Duodenal mucosa (tissue), 2 donors: ENCODE results near the gene KANSL1L.

Source experiments
- H3K27ac ChIP-seq: one replicate; pipeline ENCODE4 v1.7.0; 2013; ENCODE audit warnings: low read depth, low read length
- H3K27me3 ChIP-seq, 2 donors: one replicate each; pipeline ENCODE4 v1.7.0; 2013; ENCODE audit warnings: low read length in 2 of 2, control low read depth in 1 of 2; ENCODE audit not compliant: insufficient read depth in 2 of 2, control insufficient read depth in 1 of 2
- H3K36me3 ChIP-seq, 2 donors: one replicate each; pipeline ENCODE4 v1.7.0; 2013; ENCODE audit warnings: low read length in 2 of 2, control low read depth in 1 of 2; ENCODE audit not compliant: insufficient read depth in 2 of 2, control insufficient read depth in 1 of 2
- H3K4me1 ChIP-seq, 2 donors: one replicate each; pipeline ENCODE4 v1.7.0; 2013; ENCODE audit warnings: low read length in 2 of 2, control low read depth in 1 of 2; ENCODE audit not compliant: insufficient read depth in 2 of 2, control insufficient read depth in 1 of 2
- H3K4me3 ChIP-seq, 2 donors: one replicate each; pipeline ENCODE4 v1.7.0; 2013; ENCODE audit warnings: low read length in 2 of 2, low read depth in 1 of 2
- H3K9ac ChIP-seq, 2 donors: one replicate each; pipeline ENCODE4 v1.7.0; 2013; ENCODE audit warnings: low read length in 2 of 2, low read depth in 1 of 2
- H3K9me3 ChIP-seq, 2 donors: one replicate each; pipeline ENCODE4 v1.7.0; 2013; ENCODE audit warnings: low read length in 2 of 2, control low read depth in 1 of 2; ENCODE audit not compliant: control insufficient read depth in 1 of 2

The KANSL1L gene

DNA sequence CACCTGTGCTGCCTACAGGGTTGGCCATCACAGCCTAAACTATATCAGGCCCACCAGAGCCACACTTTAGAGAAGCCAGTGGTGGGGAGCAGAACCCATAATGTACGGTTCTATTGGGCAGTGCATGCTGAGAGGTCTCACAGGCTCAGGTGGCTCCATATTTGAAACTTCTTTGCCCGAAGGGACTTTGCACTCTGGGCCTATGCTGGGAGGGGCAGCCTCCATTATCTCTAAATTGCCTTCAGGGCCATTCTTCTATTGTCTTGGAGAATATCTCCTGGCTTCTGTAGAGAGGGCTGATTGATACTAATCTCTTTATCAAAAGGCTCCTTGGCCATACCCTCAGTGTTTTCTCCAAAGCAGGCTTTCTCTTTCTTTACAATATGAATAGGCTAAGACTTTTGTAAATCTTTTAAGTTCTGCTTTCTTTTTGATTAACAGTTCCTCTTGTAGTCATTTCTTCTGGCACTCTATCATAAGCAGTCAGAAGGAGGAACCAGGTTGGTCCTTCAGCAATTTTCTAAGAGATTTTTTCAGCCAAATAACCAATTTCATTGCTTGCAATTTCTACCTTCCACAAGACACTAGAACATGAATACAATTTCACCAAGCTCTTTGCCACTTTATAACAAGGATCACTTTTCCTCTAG is 124.2 kb downstream of the KANSL1L start:
- H3K9ac ChIP-seq: no peak overlapping the region
- no peak overlapping the region for H3K4me3 ChIP-seq
- H3K36me3 ChIP-seq: no peaks in the 10 kb centered on the region
- H3K27me3 ChIP-seq: no peaks in the 10 kb centered on the region
- H3K27ac ChIP-seq: no peak overlapping the region
- H3K4me1 ChIP-seq: no peaks in the 10 kb centered on the region
- H3K9me3 ChIP-seq: no peaks in the 10 kb centered on the region

DNA sequence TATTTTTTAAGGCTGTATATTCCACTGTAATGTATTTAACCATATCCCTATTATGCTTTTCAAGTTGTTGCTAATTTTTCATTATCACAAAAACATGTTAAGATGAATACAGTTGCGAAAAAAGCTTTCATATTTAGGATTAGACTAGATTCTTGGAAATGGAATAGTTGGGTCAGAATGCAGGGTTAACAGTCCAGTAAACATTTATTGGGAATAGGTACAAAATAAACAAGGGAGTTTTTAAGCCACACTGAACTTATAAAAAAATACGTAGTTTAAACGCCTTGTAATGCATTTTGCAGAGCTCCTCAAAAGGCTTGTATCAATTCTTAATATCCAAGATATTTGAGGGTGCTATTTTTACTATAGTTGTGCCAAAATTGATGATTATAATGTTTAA is 133.1 kb downstream of the KANSL1L start:
- H3K4me3 ChIP-seq: no peak overlapping the region
- no peaks in the 10 kb centered on the region for H3K9me3 ChIP-seq
- no peak overlapping the region for H3K27ac ChIP-seq
- peaks cover 0 to 3% of the 10 kb centered on the region in 2 donors for H3K36me3 ChIP-seq
- no peak overlapping the region for H3K9ac ChIP-seq
- no peaks in the 10 kb centered on the region for H3K4me1 ChIP-seq
- H3K27me3 ChIP-seq: no peaks in the 10 kb centered on the region

DNA sequence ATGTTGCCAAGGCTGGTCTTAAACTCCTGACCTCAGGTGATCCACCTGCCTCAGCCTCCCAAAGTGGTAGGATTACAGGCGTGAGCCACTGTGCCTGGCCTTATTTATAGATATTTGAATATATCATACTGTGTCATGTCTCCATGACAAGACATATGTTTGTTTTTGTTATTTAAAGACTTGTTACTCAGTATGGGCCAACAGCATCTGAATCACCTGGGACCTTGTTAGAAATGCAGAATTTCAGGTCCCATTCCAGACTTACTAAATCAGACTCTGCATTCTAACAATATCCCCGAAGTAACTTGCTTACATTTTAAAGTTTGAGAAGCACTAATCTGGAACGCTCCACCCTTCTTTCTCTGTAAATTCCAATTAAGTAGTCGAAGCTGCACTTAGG is 135.5 kb downstream of the KANSL1L start:
- no peak overlapping the region for H3K4me3 ChIP-seq

DNA sequence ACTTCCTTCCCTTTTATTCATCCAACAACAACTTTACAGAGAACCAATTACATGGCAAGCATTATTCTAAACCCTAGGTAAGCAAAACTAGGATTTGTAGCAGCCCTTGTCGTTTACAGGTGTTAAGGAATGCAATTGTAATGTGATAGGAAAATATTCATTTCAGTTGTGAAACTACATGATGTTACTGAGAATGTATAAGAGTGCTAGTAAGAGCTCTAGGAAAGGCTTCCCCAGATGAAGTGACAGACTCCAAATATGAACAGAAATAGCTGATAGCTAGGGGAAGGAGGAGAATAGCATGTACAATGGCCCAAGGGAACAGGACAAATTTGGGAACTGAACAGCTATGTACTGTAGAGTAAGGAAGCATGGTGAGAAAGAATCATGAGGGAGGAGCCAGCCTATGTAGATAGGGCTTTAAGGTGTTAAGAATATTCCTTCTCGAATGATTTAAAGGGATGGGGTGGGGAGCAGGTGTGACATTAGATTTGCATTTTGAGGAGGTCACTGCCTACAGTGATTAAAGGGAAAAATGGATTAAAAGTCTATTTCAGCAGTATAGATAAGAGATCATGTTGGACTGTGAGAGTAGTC is 137.0 kb downstream of the KANSL1L start:
- H3K4me3 ChIP-seq: no peak overlapping the region
- H3K36me3 ChIP-seq: peaks cover 0 to 3% of the 10 kb centered on the region in 2 donors
- H3K27me3 ChIP-seq: no peaks in the 10 kb centered on the region
- no peak overlapping the region for H3K9ac ChIP-seq
- H3K9me3 ChIP-seq: no peaks in the 10 kb centered on the region
- no peaks in the 10 kb centered on the region for H3K4me1 ChIP-seq
- no peak overlapping the region for H3K27ac ChIP-seq

More for the DNA sequence above, 135.5 kb downstream of the KANSL1L start:
- no peaks in the 10 kb centered on the region for H3K27me3 ChIP-seq
- H3K36me3 ChIP-seq: peaks cover 0 to 3% of the 10 kb centered on the region in 2 donors
- no peak overlapping the region for H3K9ac ChIP-seq
- no peak overlapping the region for H3K27ac ChIP-seq
- no peaks in the 10 kb centered on the region for H3K9me3 ChIP-seq
- H3K4me1 ChIP-seq: no peaks in the 10 kb centered on the region

DNA sequence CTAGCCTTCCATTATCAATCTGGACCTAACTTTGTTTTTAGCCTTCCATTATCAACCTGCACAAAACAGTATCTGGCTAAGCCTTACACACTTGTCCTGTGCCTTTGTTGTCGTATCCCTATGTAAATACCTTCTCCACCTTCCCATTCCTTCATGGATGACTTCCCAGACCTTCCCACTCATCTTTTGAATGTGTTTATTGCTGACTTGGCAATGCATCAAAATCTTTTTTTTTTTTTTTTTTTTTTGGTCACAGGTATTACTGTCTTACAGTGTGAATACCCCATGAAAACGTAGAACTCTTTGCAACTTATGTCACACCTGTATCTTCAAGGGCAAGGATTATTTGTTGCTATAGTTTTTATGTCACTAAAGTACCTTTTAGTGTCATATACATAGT is 143.0 kb downstream of the KANSL1L start:
- no peaks in the 10 kb centered on the region for H3K27me3 ChIP-seq
- no peaks in the 10 kb centered on the region for H3K9me3 ChIP-seq
- H3K4me1 ChIP-seq: no peaks in the 10 kb centered on the region
- H3K27ac ChIP-seq: no peak overlapping the region
- no peak overlapping the region for H3K4me3 ChIP-seq
- peaks cover 0 to 11% of the 10 kb centered on the region in 2 donors for H3K36me3 ChIP-seq
- no peak overlapping the region for H3K9ac ChIP-seq

DNA sequence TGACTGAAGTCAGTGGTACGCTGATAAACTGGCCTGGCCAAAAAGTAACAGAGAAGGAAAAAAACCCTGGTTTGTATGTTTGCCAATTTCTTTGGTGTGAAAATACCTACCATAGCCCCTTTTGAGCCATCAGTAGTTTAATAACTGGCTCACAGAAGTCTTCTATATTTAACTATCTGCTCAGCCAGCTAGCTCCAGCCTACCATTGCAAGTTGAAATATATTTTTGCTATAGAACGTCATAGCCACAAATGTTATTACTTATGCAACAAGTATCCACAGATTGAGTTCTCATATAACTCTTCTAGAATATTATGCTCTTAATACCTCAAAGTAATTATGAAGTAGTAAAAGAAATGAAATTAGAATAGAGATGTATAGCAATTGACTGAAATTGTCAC is 143.6 kb downstream of the KANSL1L start:
- H3K4me1 ChIP-seq: no peaks in the 10 kb centered on the region
- H3K27ac ChIP-seq: no peak overlapping the region
- no peak overlapping the region for H3K4me3 ChIP-seq
- no peaks in the 10 kb centered on the region for H3K27me3 ChIP-seq
- no peaks in the 10 kb centered on the region for H3K9me3 ChIP-seq
- peaks cover 0 to 16% of the 10 kb centered on the region in 2 donors for H3K36me3 ChIP-seq
- H3K9ac ChIP-seq: no peak overlapping the region

DNA sequence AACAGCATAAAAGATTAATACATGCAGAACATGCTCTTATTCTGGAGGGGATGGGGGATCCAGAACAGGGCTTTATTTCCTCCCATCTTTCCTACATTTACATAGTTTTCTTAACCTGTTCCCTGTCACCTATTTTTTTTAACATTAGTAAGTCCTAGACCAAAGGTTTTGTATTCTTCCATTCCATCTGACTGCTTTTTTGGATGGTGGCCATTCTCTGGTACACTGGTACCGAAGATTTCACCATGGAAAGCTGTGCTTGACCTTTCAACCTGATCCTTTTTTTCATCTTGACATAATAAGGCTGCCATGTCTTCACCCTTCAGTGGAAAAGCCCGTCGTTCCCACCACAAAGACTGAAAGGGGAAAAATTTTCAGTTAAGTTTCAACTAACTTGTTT is 148.4 kb downstream of the KANSL1L start:
- H3K36me3 ChIP-seq: peaks cover 11 to 51% of the 10 kb centered on the region in 2 donors
- no peak overlapping the region for H3K4me3 ChIP-seq
- H3K9me3 ChIP-seq: no peaks in the 10 kb centered on the region
- no peak overlapping the region for H3K27ac ChIP-seq
- H3K4me1 ChIP-seq: no peaks in the 10 kb centered on the region
- no peaks in the 10 kb centered on the region for H3K27me3 ChIP-seq
- no peak overlapping the region for H3K9ac ChIP-seq

DNA sequence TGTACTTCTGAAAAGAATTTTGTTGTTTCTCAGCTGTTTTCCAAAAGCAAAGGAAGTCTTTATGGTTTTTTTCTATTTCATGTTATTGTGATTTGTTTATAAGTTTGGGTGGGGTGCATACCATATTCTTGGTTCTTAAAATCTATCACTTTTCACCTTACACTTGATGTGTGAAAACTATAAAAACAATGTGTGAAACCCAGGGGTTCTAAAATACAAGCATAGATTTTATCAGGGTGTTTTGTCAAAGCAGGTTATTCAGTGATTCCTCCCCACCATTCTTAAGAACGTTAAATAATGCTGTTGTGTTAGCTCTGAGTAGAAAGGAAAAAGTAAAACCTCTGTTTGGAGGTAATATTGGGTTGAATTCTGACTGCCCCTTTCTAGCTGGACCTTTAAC is 151.1 kb downstream of the KANSL1L start:
- H3K27ac ChIP-seq: no peak overlapping the region
- peaks cover 20 to 75% of the 10 kb centered on the region in 2 donors for H3K36me3 ChIP-seq
- no peak overlapping the region for H3K9ac ChIP-seq
- no peaks in the 10 kb centered on the region for H3K27me3 ChIP-seq
- no peak overlapping the region for H3K4me3 ChIP-seq
- H3K9me3 ChIP-seq: no peaks in the 10 kb centered on the region
- no peaks in the 10 kb centered on the region for H3K4me1 ChIP-seq

DNA sequence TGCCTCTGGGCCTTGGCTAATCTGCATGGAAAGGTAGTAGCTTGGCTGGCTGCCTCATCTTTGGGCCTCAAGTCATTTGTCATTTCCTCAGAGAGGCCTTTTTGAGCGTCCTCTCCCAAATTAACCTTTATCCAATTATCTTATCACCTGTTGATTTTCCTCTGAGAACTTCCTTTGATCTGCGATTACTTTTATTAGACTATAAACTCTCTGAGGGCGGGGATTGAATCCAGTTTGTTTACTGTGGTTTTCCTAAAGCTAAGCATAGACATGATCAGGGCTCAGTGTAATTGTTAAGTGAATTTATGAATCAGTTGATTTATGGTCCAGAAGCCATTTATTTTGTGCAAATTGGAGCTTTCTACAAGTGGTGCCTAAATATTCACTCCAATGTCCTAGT is 161.3 kb downstream of the KANSL1L start:
- peaks cover 0 to 19% of the 10 kb centered on the region in 2 donors for H3K36me3 ChIP-seq
- no peak overlapping the region for H3K27ac ChIP-seq
- H3K27me3 ChIP-seq: no peaks in the 10 kb centered on the region
- no peak overlapping the region for H3K9ac ChIP-seq
- H3K4me1 ChIP-seq: peaks cover 5 to 23% of the 10 kb centered on the region in 2 donors
- no peaks in the 10 kb centered on the region for H3K9me3 ChIP-seq
- H3K4me3 ChIP-seq: no peak overlapping the region

DNA sequence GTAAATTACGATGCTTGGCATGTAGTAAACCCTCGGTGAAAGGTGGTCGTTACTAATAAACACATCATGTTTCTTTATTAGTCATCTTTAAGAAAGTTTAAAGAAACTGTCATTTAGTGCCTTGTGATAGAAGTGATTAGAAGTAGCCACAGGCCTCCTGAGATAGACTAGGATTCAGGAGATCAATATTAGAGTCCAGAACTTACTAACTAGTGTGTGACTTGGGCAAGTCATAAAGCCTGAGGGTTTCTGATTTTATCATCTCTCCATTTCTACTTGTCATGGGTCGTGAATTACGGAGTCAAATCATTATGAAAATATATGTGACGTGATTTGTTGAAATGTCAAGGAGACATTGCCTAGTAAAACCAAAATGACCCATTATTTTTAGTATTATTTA is 162.1 kb downstream of the KANSL1L start:
- no peaks in the 10 kb centered on the region for H3K9me3 ChIP-seq
- H3K27ac ChIP-seq: no peak overlapping the region
- H3K27me3 ChIP-seq: no peaks in the 10 kb centered on the region
- H3K4me1 ChIP-seq: peaks cover 13 to 30% of the 10 kb centered on the region in 2 donors
- no peak overlapping the region for H3K4me3 ChIP-seq
- no peak overlapping the region for H3K9ac ChIP-seq
- H3K36me3 ChIP-seq: peaks cover 0 to 17% of the 10 kb centered on the region in 2 donors
